Endothelial cell of umbilical vein (primary cell): Measurements from ENCODE around the gene SNED1.

Experiments
- CTCF ChIP-seq, 2 donors: IDR thresholded peaks; 1 replicate in 1 of 2; 2 replicates in 1 of 2; pipeline ENCODE4 v1.5.1; 2011; ENCODE audit warnings: low read length in 2 of 2, mild to moderate bottlenecking in 2 of 2, moderate library complexity in 2 of 2, control low read depth in 1 of 2, inconsistent platforms in 1 of 2, low read depth in 1 of 2; ENCODE audit not compliant: insufficient read depth in 1 of 2; ENCODE audit errors: extremely low read depth in 1 of 2
- EZH2 ChIP-seq: IDR thresholded peaks from 2 replicates; pipeline ENCODE4 v1.6.1; 2012; ENCODE audit warnings: borderline replicate concordance, low read depth, mild to moderate bottlenecking, moderate library complexity, low read length, inconsistent platforms; ENCODE audit not compliant: severe bottlenecking
- GATA2 ChIP-seq: IDR thresholded peaks from 2 replicates; pipeline ENCODE4 v1.7.0; 2011; ENCODE audit warnings: low read depth, mild to moderate bottlenecking, moderate library complexity, mixed read lengths, low read length; ENCODE audit not compliant: insufficient read length, insufficient read depth
- JUN ChIP-seq: IDR thresholded peaks from 2 replicates; pipeline ENCODE4 v1.6.1; 2011; ENCODE audit warnings: borderline replicate concordance, low read depth; ENCODE audit not compliant: insufficient read length, insufficient read depth
- MAX ChIP-seq: IDR thresholded peaks from 2 replicates; pipeline ENCODE4 v1.6.1; 2011; ENCODE audit not compliant: insufficient read depth, insufficient read length
- POLR2A ChIP-seq: IDR thresholded peaks from 2 replicates; pipeline ENCODE4 v1.6.1; 2012; ENCODE audit warnings: low read depth, mild to moderate bottlenecking, control low read depth, low read length

GRCh38 chr2:240983996-240984498 is 14.4 kb upstream of the SNED1 start:
- no peak for TF ChIP-seq GATA2
- TF ChIP-seq EZH2 = no peak
- TF ChIP-seq CTCF (IDR thresholded peaks at IDR 0.05; ENCODE audit: extremely low read depth in 1 of 2, insufficient read depth in 1 of 2, low read depth in 1 of 2, low read length in 2 of 2) = no peak
- TF ChIP-seq JUN = no peak
- no peak for TF ChIP-seq POLR2A
- TF ChIP-seq MAX = no peak
